LNCaP clone FGC (cell line): ENCODE measurements around the gene TMEM164.

Source experiments
- DNase-seq: peaks from one replicate; pipeline ENCODE4 v3.0.0-alpha.2; 2011; ENCODE audit warnings: low read depth
- H3K4me3 ChIP-seq: 2 replicates; pipeline ENCODE4 v1.5.1; 2011; ENCODE audit warnings: mild to moderate bottlenecking, low read depth, low read length, control low read depth
- TF ChIP-seq, protein P1 (sequence below): IDR thresholded peaks from 2 replicates; pipeline ENCODE4 v1.5.1; 2012; ENCODE audit warnings: mild to moderate bottlenecking; ENCODE audit not compliant: control insufficient read depth, insufficient read depth; ENCODE audit errors: extremely low read depth

Gene TMEM164

DNA sequence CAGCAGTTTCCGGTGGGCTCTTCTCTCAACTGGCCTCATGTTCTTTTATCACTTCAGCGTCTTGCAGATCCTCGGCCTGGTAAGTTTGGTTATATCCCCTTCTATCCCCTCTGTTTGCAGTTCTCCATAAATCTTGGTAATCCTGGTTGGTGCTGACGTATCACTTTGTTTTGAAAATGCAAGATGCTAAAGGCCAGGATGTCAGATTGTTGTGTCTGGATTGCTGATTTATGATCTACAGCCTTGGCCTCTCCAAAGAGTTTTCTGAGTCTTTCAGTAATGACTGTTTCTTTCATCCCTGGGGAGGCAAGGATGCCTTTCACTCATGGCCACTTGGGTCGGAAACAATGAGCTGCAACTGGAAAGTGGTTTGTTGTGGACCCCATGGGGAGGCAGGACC, 168.5 kb downstream of the TMEM164 start:
- TF ChIP-seq, protein P1, sequence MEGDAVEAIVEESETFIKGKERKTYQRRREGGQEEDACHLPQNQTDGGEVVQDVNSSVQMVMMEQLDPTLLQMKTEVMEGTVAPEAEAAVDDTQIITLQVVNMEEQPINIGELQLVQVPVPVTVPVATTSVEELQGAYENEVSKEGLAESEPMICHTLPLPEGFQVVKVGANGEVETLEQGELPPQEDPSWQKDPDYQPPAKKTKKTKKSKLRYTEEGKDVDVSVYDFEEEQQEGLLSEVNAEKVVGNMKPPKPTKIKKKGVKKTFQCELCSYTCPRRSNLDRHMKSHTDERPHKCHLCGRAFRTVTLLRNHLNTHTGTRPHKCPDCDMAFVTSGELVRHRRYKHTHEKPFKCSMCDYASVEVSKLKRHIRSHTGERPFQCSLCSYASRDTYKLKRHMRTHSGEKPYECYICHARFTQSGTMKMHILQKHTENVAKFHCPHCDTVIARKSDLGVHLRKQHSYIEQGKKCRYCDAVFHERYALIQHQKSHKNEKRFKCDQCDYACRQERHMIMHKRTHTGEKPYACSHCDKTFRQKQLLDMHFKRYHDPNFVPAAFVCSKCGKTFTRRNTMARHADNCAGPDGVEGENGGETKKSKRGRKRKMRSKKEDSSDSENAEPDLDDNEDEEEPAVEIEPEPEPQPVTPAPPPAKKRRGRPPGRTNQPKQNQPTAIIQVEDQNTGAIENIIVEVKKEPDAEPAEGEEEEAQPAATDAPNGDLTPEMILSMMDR = no peak
- DNase-seq = no peak
- H3K4me3 ChIP-seq = no peak overlapping the region

DNA sequence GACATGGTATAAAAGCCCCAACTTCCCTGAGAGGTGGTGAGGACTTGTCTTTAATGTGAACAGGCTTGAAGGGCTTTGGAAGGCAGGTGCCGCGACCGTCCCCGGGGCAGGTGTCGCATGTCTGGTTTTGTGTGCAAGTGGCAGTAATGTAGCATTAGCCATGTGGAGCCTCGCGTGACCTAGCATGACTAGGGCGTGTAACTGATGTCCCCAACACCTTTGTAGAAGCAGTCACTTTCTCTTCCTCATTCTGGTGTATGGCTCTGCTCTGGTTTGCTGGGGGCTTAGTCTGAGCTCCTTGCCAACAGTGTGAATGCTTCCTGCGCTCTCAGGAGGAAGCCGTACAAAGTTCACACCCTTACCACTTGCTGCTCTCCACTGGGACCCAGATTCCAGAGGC, 169.3 kb downstream of the TMEM164 start:
- no peak for DNase-seq
- no peak overlapping the region for H3K4me3 ChIP-seq
- TF ChIP-seq, protein P1 = no peak

DNA sequence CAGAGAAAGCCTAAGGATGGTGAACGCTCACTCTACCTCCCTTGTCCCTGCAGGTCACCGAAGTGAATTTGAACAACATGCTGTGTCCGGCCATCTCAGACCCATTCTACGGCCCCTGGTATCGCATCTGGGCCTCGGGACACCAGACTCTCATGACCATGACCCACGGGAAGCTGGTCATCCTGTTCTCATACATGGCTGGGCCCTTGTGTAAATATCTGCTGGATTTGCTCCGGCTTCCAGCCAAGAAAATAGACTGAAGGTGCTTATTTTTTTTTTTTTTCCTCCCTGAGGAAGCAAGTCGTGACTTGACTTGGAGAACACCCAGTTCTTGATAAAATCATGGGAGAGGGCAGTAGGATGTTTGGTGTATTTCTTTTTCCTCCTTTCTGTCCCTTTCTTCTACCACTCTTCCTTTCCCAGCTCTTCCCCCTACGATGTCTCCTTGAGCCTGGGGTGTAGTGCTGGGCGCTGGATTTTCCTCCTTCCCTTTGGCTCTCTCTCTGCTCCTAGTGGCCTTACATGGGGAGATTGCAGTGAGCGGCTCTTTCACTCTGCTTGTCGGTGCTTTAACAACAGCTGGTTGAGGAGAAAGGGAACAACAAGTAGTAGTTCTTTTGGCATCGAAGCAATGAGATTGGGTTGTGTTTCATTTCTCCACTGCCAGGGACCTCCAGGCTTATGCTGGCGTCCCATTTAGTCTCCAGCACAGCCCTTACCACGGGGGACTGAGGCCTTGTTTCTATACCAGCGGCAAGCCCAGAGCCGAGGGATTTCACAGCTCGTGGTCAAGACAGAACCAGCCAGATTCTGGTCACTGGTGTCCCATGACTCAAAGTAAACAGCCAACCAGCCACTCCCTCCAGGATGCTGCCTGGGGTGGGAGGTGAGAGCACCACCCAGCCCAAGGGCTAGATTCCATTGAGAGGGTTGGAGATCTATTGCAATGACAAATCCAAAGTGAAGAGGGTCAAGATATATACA, 170.6 kb downstream of the TMEM164 start:
- no peak overlapping the region for H3K4me3 ChIP-seq
- DNase-seq = peak; percentile 54
- TF ChIP-seq, protein P1 = no peak

DNA sequence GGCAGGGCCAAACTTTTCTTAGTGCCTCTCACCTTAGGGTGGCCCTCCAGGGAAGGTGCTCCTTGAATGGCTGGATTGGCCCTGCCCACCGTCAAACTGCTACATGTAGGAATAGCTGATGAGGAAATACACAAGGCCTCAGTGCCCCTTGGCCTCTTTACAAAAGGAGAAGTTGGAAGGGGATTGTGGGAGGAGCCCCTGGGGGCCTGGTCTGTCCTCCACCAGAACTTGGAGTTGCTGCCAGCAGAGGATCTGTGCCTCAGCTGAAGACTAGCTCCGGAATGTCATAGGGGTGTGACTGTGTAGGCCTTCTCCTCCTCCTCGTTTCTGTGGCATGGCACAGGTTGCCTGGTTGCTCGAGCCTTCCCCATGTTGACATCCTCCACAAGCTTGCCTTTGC, 172.2 kb downstream of the TMEM164 start:
- no peak overlapping the region for H3K4me3 ChIP-seq
- TF ChIP-seq, protein P1 = no peak
- DNase-seq = no peak

DNA sequence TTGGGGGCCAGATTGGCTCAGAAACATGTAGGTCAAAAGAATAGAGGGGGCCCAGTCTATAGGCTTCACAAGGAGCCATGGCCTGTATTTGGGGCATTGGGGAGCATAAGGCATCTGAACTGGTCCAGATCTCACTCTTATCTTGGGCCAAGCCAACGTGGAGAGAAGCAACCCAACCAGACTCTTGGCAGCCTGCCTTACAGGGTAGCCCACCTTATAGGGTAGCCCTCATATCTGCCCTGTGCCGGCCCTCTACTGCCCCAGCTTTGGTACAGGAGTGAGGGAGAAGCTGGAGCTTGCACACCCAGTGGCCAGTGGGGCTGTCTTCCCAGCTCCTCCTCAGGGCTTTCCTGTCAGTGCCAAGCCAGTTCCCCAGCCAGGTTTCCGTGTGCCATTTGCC, 172.8 kb downstream of the TMEM164 start:
- H3K4me3 ChIP-seq = no peak overlapping the region
- no peak for DNase-seq
- TF ChIP-seq, protein P1 = no peak

DNA sequence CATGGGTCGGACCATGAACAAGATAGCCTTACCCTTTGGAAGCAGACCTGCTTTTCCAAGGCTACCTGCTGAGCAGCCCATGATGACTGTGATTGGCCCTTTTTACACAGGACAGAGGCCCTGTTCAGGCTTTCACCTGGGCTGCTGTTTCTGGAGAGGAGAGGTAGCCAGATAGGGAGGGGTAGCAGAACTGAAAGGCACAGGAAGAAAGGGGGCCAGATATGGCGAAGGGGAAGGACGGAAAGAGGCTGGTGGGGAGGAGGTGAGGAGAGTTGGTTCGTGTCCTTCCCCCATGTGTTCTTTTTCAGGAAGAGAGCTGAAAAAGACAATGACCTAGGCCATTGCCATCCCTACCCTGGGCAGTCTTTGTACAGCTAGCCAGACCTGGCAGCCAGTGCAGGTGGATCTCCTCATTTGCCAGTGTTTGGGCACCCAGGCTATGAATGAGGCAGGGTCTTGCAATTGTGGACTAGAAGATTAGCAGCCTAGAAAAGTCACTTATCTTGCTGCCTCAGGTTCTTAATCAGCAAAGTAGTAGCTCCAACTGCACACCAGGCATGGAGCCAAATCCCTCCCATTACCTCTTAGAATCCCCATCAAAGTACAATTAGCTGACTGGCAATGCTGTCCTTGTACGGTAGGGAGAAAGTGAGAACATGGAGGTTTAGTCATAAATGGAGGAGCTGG, 175.4 kb downstream of the TMEM164 start:
- DNase-seq = no peak
- no peak overlapping the region for H3K4me3 ChIP-seq
- TF ChIP-seq, protein P1 = no peak
